Activated CD4-positive, alpha-beta T cell treated with anti-CD3 and anti-CD28 coated beads, Interleukin-2, Interleukin-4, amounts not matched to agents 100 ng/mL and 50 ng/mL, durations not matched to agents 16 hours and 8 hours (primary cell): ENCODE data around the gene BLOC1S3.
A peak's percentile ranks its signal among the peaks of the same experiment; 100 is the strongest.

ENCODE experiments used
- DNase-seq: peaks from one replicate; pipeline ENCODE4 v3.0.0-alpha.2; 2020; ENCODE audit warnings: low spot score

Gene BLOC1S3

GRCh38 chr19:45182758-45183157 is 4.2 kb downstream of the BLOC1S3 start:
- DNase-seq, result no peak

DNA sequence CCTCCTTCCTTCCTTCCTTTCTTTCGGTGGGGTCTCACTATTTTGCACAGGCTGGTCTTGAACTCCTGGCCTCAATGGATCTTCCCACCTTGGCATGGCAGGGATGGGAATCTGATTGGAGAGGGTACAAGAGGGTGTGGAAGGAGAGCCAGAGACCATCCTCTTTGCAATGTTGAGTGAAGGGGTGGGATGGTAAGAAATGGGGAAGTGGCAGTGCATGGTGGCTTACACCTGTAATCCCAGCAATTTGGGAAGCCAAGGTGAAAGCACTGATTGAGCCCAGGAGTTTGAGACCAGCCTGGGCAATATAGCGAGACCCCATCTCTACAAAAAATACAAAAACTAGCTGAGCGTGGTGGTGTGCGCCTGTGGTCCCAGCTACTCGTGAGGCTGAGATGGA is 5.5 kb downstream of the BLOC1S3 start:
- DNase-seq, result no peak

DNA sequence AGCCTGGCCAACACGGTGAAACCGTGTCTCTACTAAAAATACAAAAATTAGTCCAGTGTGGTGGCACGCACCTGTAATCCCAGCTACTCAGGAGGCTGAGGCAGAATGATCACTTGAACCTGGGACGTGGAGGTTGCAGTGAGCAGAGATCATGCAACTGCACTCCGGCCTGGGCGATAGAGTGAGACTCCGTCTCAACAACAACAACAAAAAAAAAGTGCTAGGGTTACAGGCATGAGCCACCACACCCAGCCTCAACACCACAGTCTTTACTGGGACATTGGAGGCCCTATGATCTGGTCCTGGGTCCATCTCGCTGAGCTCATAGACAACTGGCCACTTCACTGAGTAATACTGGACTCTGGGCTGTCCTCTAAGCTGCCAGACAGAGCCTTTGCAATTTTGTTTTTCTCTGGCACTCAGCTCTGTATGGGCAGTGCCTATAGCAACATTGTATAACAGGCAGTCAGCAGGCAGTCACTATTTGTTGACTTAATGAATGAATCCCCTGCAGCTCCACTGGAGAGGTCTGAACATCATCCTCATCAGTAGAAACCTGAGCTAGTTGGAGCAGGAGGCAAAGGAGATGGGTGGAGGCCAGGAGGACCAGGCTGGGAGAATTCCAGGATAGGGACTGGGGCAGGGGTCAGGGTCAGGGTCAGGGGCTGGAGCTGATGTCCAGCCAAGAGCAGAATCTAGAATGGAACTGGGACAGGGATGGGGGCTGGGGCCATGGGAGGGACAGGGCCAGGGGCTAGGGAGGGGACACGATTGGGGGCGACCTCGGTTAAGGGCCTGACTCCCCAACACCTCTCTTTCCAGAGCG is 8.1 kb downstream of the BLOC1S3 start:
- no peak for DNase-seq

DNA sequence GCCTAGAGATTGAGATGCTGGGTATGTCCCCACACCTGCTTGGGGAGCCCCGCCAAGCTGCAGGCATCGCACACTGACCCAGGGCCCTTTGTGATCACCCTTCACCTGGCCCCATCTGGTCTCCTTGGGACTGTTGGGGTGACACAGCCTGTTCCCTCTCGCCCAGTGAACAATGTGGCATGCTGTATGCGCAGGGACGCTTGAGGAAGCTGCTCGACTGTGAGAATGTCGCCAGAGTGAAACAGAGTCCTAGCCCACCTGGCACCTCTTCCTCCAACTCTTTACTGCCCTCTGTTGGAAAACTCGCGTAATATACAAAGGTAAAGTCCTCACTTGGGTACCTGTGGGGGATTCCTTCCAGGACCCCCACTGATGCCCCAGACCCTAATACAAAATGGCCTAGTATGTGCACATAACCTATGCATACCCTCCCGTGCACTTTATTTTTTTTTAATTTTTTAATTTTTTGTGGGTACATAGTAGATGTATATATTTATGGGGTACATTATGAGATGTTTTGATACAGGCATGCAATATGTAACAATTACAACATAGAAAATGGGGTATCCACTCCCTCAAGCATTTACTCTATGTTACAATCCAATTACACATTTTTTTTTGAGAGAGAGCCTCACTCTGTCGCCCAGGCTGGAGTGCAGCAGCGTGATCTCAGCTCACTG is 9.0 kb downstream of the BLOC1S3 start:
- DNase-seq, result peak; percentile 46

DNA sequence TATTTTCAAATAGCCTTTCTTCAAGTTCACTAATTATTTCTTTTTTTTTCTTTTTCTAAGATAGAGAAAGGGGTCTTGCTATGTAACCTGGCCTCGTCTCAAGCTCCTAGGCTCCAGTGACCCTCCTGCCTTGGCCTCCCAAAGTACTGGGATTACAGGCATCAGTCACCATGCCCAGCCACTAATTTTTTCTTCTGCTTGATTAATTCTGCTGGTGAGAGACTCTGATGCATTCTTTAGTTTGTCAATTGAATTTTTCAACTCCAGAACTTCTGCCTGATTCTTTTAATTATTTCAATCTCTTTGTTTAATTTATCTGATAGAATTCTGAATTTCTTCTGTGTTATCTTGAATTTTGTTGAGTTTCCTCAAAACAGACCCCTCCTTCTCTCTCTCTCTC is 11.4 kb downstream of the BLOC1S3 start:
- no peak for DNase-seq

DNA sequence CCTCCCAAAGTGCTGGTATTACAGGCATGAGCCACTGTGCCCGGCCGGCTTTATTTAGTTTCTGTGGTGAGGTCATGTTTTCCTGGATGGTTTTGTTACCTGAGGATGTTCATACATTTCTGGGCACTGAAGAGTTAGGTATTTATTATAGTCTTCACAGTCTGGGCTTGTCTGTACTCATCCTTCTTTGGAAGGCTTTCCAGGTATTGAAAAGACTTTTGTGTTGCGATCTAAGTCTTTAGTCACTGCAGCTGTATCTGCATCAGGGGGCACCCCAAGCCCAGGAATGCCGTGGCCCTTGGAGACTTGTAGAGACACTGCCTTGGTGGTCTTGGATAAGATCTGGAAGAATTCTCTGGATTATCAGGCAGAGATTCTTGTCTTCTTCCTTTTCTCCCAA is 12.8 kb downstream of the BLOC1S3 start:
- DNase-seq, result no peak

GRCh38 chr19:45195764-45196163 is 17.2 kb downstream of the BLOC1S3 start:
- no peak for DNase-seq

DNA sequence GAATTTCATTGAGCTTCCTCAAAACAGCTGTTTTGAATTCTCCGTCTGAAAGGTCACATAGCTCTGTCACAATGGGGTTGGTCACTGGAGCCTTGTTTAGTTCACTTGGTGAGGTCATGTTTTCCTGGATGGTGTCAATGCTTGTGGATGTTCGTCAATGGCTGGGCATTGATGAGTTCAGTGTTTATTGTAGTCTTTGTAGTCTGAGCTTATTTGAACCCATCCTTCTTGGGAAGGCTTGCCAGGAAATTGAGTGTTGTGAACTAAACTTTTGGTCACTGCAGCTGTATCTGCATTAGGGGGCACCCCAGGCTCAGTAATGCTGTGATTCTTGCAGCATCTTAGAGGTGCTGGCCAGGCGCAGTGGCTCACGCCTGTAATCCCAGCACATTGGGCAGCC is 22.0 kb downstream of the BLOC1S3 start:
- DNase-seq, result no peak

DNA sequence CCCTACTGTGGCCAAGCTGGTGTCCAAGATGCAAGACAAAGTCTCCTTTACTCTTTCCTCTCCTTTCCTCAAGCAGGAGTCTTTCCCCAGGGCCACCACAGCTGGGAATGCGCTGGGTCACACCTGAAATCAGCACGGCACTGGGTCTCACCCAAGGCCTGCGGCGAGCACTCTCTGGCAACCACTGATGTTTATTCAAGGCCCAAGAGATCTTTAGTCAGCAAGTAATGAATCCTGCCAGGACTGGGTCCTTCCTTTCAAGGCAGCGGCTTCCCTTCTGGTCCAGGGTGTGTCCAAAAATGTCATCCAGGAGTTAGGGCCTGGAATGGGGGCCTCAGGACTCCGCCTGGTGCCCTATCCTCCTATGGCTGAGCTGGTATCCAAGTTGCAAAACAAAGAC is 24.1 kb downstream of the BLOC1S3 start:
- no peak for DNase-seq

GRCh38 chr19:45205810-45206209 is 27.2 kb downstream of the BLOC1S3 start:
- DNase-seq, result no peak

GRCh38 chr19:45206328-45206727 is 27.7 kb downstream of the BLOC1S3 start:
- no peak for DNase-seq

GRCh38 chr19:45211751-45212381 is 33.3 kb downstream of the BLOC1S3 start:
- no peak for DNase-seq

GRCh38 chr19:45213031-45213430 is 34.4 kb downstream of the BLOC1S3 start:
- DNase-seq, result no peak

DNA sequence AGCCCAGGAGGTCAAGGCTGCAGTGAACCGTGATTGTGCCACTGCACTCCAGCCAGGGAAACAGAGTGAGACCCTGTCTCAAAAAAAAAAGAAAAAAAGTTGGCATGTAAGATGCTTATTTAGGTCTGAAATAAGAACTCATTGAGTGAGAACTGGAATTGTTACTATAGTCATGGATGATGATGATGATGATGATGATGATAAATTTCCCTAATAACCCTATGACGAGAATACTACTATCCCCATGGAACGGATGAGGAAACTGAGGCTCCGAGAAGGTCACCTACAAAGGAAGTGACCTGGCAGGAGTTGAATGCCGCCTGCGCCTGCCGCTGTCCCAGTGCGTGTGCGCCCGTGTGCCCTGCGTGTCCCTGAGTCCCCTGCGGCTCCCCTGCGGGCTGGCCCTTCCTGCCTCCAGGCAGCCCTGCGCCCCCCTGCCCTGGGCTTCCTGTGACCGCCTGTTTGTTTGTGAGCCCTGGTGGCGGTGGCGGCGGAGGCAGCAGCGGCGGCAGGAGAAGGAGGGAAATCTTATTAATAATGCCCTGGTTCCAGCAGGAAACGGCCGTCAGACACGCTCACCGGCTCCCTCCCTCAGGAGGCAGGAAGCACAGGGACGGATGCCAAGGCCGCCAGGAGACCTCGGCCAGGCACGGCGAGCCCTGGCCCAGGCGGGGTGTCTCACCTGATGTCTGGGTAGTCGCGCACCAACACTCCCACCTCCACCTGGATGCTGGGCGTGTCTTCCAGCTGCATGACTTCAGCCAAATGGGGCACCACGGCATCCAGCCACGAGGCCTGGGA is 37.0 kb downstream of the BLOC1S3 start:
- DNase-seq, result no peak

GRCh38 chr19:45216667-45217066 is 38.1 kb downstream of the BLOC1S3 start:
- DNase-seq, result no peak

DNA sequence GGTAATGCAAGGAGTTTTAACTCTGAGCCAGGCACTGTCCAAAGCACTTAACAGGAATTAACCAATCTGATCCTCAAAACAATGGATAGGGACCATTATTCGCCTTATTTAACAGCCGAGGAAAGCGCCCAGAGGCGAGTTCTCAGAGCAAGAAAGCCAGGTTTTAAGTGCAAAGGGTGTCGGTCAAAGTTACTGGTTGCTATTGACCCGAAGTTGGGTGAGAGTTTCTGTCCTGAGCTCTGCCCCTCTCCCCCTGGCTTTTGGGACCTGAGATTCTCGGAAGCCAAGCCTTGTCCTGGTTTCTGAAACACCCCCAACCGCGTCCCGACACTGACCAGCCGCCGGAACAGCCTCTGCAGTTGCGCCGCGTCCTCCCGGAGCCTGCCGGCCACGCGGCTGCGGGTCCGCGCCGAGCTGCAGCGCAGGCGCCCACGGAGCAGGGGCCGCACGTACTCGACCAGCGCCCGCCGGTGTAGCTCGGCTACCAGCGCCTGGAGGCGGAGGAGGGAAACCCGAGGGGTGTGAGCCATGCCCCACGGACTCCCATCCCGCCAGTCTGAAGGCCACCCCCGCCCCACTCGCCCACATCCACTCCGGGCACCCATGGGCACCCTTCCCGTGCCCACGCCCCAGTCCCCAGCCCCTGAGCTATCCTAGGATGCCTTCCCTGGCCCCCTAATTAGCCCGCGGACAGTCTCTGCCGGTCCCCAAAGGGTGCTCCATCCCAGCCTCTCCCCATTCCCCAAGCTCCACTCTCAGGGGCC is 38.8 kb downstream of the BLOC1S3 start:
- DNase-seq, result no peak

- no peak for DNase-seq
Measured at GRCh38 chr19:45217957-45218334, 39.4 kb downstream of the BLOC1S3 start.

DNA sequence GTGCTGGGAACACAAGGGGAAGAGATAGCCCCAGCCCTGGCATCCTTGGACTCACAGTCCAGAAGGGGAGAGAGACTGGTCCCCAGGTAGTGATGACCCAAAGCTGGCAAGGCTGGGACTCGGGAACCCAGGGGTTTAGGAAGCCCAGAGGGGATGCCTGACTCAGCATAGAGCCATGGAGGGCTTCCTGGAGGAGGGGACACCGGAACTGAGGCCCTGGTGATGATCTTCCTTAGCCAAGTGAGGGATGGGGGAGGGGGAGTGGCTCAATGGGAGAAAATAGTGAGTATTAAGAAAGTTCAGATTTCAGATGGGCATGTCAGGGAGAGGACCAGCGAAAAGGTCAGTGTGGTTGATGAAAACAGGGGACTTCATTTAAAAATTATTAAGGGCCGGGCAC is 39.8 kb downstream of the BLOC1S3 start:
- DNase-seq, result no peak

GRCh38 chr19:45218911-45219743 is 40.5 kb downstream of the BLOC1S3 start:
- no peak for DNase-seq

DNA sequence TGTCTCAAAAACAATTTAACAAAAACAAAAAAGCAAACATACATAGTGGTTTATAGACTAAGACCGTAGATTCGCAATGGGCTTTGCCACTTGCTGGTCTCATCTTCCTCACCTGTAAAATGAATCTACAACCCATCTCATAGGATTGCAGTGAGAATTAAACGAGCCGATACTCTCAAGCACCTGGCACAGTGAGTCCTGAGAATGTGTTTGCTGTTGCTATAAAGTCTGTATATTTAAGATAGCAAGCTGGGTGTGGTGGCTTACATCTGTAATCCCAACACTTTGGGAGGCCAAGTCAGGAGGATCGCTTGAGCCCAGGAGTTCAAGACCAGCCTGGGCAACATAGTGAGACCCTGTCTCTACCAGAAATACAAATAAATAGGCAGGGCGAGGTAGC is 44.1 kb downstream of the BLOC1S3 start:
- no peak for DNase-seq

GRCh38 chr19:45223879-45224278 is 45.3 kb downstream of the BLOC1S3 start:
- no peak for DNase-seq
